GM19452 (cell line): ENCODE results near the gene HNRNPM.

Experiments
- ATAC-seq: cut with Tn5 transposase; IDR thresholded peaks from one replicate; pipeline ENCODE4 v1.9.1; 2021; ENCODE audit not compliant: unreplicated experiment

Gene HNRNPM

DNA sequence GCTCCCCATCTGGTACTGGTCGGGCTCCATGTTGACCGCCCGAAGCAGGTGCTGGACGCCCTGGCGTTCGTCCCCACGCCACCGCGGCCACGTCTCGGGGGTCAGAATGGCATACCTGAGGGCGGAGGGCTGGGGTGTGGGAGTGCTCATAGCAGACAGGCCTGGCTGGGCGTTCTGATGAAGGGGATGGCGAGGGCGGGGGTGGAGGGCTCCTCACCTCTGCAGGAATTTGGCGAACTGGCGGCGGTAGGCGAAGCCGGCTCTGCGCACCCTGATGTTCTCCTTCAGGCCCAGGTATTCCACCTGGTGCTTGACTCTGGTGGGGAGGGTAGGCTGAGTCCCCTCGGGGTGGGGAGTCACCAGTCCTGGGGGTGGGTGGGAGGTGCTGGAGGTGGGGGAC lies 91.5 kb downstream of the HNRNPM start:
- no peak for ATAC-seq

DNA sequence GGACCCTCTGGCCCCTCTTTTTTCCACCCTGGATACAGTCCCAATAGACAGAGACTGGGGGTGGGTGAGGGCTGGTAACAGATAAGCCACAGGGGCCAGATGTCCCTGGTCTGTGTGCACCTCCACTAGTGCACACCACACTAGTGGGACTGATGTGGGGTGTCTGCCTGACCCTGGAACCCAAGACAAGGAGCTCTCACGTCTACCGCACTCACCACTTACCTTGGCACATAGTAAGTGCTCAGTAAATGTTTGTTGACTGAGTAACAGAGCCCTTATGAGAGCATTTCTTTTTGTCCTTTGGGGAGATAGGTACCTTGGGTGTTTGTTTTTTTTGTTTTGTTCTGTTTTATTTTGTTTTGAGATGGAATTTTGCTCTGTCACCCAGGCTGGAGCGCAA lies 92.3 kb downstream of the HNRNPM start:
- ATAC-seq: no peak
